Measurements from ENCODE around the gene NR1D1.

NR1D1 gene

GRCh38 chr17:40075201-40075941, 25.0 kb downstream of the NR1D1 start (continued):
- TF ChIP-seq ZNF768 (tag by site-specific recombination; IDR thresholded peaks at IDR 0.05) (no peak), ZNF433 (tag by site-specific recombination; IDR thresholded peaks at IDR 0.05; ENCODE audit: low read depth) (no peak), ZNF777 (tag by site-specific recombination; IDR thresholded peaks at IDR 0.05; ENCODE audit: borderline replicate concordance) (no peak), MZF1 (tag by site-specific recombination; IDR thresholded peaks at IDR 0.05; ENCODE audit: borderline replicate concordance) (no peak), ZNF692 (tag by site-specific recombination; IDR thresholded peaks at IDR 0.05) (no peak), ZBTB48 (tag by site-specific recombination; IDR thresholded peaks at IDR 0.05) (no peak), ZNF324 (tag by site-specific recombination; IDR thresholded peaks at IDR 0.05) (0 out of 2 replicates have a peak, but pooled peaks have one; percentile 49), ZNF175 (tag by site-specific recombination; IDR thresholded peaks at IDR 0.05) (no peak), SCRT2 (tag by site-specific recombination; IDR thresholded peaks at IDR 0.05) (no peak), PRDM4 (tag by site-specific recombination; IDR thresholded peaks at IDR 0.05) (no peak), ZFP3 (tag by site-specific recombination; IDR thresholded peaks at IDR 0.05; ENCODE audit: low read depth) (no peak), ZNF211 (tag by site-specific recombination; IDR thresholded peaks at IDR 0.05; ENCODE audit: low read depth) (no peak), ZNF169 (tag by site-specific recombination; IDR thresholded peaks at IDR 0.05) (no peak), ZNF221 (tag by site-specific recombination; IDR thresholded peaks at IDR 0.05; ENCODE audit: borderline replicate concordance) (no peak), ZNF302 (tag by site-specific recombination; IDR thresholded peaks at IDR 0.05; ENCODE audit: low read depth) (no peak), INSM2 (tag by site-specific recombination; IDR thresholded peaks at IDR 0.05) (no peak), ZNF626 (tag by site-specific recombination; IDR thresholded peaks at IDR 0.05) (no peak), ZBTB10 (tag by site-specific recombination; IDR thresholded peaks at IDR 0.05) (no peak), ZNF792 (tag by site-specific recombination; IDR thresholded peaks at IDR 0.05) (no peak), ZNF600 (tag by site-specific recombination; IDR thresholded peaks at IDR 0.05) (no peak), ZNF701 (tag by site-specific recombination; IDR thresholded peaks at IDR 0.05) (no peak), ZBTB7A (tag by site-specific recombination; IDR thresholded peaks at IDR 0.05; ENCODE audit: low read depth) (no peak), ZNF548 (tag by site-specific recombination; IDR thresholded peaks at IDR 0.05) (no peak), ZNF157 (tag by site-specific recombination; IDR thresholded peaks at IDR 0.05) (no peak), ZNF670 (tag by site-specific recombination; IDR thresholded peaks at IDR 0.05; ENCODE audit: low read depth) (no peak), ZNF214 (tag by site-specific recombination; IDR thresholded peaks at IDR 0.05; ENCODE audit: borderline replicate concordance) (no peak), ZBTB11 (tag by site-specific recombination; conservative IDR thresholded peaks at IDR 0.05; ENCODE audit: low read depth) (no peak), ZNF521 (tag by site-specific recombination; IDR thresholded peaks at IDR 0.05) (no peak)

Data from HEK293 (cell line).